ENCODE results near the gene SLC7A4.

The SLC7A4 gene

DNA sequence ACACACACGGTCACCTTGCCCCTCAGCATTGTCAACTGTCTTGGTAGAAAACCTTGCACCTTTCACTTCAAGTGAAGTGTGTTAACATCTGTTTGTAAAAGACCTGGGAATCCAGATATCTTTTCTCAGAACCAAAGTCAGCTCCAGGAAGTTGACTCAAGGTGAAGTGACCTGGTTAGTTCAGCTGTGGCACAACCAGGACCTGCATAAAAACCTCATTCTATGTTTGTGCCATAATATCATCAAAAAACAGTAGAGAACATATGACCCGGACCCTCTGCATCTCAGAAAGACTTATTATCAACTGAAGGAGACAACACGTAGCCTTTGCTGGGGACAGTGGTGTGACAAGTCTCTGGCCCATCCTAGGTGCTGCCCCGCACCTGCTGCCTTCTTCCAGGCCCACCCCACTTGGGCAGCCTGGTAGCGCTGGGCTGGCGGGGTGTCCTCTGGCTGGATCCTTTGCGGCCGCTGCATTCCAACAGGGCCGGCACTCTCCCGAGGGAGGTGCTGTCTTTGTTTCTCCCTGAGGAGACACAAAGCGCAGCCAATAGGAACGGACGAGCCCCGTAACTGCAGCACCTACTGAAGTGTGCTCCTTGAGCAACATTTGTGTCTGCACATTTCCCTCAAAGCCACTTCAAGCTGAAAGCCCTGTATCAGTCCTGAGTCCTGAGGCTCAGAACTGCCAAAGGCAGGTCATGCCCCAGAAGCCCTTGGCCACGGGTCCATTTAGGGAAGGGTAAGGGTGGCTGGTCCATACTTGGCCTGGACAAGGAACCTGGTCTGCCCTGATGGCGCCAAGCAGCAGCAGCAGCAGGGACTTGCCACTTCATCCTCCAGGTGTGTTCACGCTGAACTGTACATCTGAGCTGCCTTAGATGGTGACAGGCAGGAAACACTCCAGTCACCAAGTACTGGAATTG lies 38.6 kb upstream of the SLC7A4 start:
- TF ChIP-seq, protein P1, sequence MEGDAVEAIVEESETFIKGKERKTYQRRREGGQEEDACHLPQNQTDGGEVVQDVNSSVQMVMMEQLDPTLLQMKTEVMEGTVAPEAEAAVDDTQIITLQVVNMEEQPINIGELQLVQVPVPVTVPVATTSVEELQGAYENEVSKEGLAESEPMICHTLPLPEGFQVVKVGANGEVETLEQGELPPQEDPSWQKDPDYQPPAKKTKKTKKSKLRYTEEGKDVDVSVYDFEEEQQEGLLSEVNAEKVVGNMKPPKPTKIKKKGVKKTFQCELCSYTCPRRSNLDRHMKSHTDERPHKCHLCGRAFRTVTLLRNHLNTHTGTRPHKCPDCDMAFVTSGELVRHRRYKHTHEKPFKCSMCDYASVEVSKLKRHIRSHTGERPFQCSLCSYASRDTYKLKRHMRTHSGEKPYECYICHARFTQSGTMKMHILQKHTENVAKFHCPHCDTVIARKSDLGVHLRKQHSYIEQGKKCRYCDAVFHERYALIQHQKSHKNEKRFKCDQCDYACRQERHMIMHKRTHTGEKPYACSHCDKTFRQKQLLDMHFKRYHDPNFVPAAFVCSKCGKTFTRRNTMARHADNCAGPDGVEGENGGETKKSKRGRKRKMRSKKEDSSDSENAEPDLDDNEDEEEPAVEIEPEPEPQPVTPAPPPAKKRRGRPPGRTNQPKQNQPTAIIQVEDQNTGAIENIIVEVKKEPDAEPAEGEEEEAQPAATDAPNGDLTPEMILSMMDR (IDR thresholded peaks at IDR 0.05; ENCODE audit: extremely low read depth, insufficient read depth, missing control alignments), result no peak
- in situ Hi-C loops (cut with MboI; ENCODE audit: low pct_unique_long_range_greater_than_20kb, low sequenced_read_pairs, unreplicated experiment), result no loop called here
- no peak for DNase-seq (ENCODE audit: low spot score)

DNA sequence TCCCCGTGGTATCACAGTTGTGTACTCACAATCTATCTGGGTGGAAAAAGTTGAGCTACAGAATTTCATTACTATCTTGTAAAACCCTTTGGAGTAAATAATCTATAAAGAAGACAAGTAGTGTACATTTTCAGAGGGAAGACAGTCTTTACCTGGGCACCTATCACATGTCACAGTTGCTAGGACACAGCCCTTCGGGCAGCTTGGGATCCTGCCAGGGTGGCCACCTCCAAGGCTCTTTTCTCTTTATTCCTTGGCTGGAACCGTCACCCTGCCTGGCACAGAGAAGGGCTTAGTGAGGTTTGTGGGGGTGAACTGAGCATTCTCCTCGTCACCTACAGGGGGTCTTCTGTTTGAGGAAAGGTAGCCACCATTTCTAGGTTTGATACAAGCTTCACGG lies 37.0 kb upstream of the SLC7A4 start:
- in situ Hi-C loops (cut with MboI; ENCODE audit: low pct_unique_long_range_greater_than_20kb, low sequenced_read_pairs, unreplicated experiment), result no loop called here
- TF ChIP-seq, protein P1 (IDR thresholded peaks at IDR 0.05; ENCODE audit: extremely low read depth, insufficient read depth, missing control alignments), result no peak
- DNase-seq (ENCODE audit: low spot score), result no peak

DNA sequence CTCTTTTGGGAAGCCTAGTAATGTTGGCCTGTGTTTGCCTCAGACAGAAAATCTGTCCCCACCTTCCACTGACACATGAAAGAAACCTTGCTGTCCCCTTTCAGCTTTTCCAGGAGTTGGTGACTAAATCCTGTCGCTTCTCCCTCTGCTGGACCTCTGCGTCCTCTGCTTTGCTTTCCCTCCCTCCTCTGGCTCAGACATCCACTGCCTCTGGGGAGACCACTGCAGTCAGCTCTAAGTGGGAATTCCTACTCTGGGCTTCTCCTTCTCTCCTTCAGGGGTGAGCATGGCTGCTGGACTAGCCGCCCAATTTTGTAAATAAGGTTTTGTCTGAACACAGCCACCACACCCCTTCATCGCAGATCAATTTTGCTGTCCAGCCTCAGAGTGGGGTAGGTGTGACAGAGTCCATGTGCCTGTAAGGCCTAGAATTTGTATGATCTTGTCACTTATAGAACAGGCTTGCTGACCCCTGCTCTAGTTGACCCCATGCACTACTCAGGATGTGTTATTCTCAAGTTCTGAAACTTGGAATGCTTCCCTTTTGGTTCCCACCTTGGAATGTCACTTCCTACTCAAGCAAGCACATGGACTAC lies 36.4 kb upstream of the SLC7A4 start:
- TF ChIP-seq, protein P1 (IDR thresholded peaks at IDR 0.05; ENCODE audit: extremely low read depth, insufficient read depth, missing control alignments), result no peak
- in situ Hi-C loops (cut with MboI; ENCODE audit: low pct_unique_long_range_greater_than_20kb, low sequenced_read_pairs, unreplicated experiment), result no loop called here
- DNase-seq (ENCODE audit: low spot score), result no peak

DNA sequence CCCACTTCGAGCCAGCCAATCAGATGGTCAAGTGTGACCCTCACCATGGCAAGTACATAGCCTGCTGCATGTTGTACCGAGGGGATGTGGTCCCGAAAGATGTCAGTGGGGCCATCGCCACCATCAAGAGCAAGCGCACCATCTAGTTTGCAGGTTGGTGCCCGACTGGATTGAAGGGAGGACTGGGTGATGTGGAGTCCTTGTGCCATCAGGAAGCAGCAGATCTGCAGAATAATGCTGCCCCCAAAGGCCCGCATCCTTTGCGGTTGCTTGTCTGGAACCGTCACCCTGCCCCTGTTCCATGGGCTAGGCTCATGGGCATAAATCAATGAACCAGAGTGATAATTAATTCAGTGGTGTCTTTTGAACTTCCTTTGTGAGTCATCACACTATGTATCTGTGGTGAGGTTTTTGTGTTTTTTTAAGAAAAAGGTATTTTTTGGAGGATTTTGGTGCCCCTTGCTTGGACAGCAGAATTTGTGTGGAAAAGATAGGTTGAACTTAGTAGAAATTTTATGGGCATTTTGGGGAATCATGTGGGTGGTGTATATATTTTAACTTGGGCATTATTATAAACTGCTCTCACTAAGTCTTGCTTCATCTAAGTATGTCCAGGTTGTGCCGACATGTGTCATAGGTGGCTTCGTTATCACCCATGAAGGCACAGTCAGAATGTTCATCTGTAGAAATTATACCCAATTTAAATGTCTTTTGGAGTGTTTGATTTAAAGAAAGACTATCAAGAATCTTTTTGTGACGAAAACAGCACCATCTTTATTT lies 35.7 kb upstream of the SLC7A4 start:
- TF ChIP-seq, protein P1 (IDR thresholded peaks at IDR 0.05; ENCODE audit: extremely low read depth, insufficient read depth, missing control alignments), result no peak
- DNase-seq (ENCODE audit: low spot score), result no peak
- in situ Hi-C loops (cut with MboI; ENCODE audit: low pct_unique_long_range_greater_than_20kb, low sequenced_read_pairs, unreplicated experiment), result no loop called here

DNA sequence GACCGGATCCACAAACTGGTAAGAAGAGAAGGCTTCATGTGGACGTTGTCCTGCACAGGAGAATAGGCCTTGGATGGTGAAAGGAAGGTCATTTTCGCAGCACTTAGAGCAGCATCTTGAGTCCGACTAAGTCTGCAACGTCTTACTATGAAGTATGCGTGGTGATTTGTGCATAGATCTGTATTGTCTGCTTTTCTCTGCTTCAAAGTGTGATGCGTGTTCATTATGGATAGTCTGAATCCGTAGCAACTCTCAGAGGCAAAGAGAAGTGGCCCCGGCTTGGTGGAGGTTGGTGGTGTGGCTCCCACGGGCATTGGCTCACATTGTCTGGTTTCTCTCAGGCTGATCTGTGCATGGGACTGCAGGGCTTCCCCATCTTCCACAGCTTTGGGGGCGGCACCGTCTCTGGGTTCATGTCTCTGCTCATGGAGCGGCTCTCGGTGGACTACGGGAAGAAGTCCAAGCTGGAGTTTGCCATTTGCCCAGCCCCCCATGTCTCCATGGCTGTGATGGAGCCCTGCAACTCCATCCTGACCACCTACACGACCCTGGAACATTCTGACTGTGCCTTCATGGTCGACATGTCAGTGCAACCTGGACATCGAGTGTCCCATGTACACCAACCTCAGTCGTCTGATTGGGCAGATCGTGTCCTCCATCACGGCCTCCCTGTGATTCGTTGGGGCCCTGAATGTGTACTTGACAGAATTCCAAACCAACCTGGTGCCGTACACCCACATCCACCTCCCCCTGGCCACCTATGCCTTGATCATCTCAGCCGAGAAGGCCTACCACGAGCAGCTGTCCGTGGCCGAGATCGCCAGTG lies 34.9 kb upstream of the SLC7A4 start:
- in situ Hi-C loops (cut with MboI; ENCODE audit: low pct_unique_long_range_greater_than_20kb, low sequenced_read_pairs, unreplicated experiment), result no loop called here
- TF ChIP-seq, protein P1 (IDR thresholded peaks at IDR 0.05; ENCODE audit: extremely low read depth, insufficient read depth, missing control alignments), result no peak
- no peak for DNase-seq (ENCODE audit: low spot score)

All from GM13977 (cell line).